A172 (cell line): ENCODE measurements around the gene MIF. TPM values are rescaled to one million over a fixed set of nuclear protein-coding genes. Genes with fewer than 3 reads are reported as not detected.
A peak's percentile ranks its signal among the peaks of the same experiment; 100 is the strongest.
"Not testable (repeated sequence)": the region's sequence is repeated elsewhere in the genome, so short reads cannot be mapped to it uniquely, and the experiment has no call there.

ENCODE experiments used
- DNase-seq: peaks from one replicate; pipeline ENCODE4 v3.0.0-alpha.2; 2015; ENCODE audit warnings: low spot score
- total RNA-seq: library from RNA; depleted of rRNA; stranded (reverse); fragments of >200 nt; shearing (Covaris generic); gene quantifications from 2 replicates; pipeline ENCODE4 v1.2.3, GENCODE V29; 2014; rRNA removed

Gene MIF
- total RNA-seq = 136 and 143 TPM in 2 replicates

DNA sequence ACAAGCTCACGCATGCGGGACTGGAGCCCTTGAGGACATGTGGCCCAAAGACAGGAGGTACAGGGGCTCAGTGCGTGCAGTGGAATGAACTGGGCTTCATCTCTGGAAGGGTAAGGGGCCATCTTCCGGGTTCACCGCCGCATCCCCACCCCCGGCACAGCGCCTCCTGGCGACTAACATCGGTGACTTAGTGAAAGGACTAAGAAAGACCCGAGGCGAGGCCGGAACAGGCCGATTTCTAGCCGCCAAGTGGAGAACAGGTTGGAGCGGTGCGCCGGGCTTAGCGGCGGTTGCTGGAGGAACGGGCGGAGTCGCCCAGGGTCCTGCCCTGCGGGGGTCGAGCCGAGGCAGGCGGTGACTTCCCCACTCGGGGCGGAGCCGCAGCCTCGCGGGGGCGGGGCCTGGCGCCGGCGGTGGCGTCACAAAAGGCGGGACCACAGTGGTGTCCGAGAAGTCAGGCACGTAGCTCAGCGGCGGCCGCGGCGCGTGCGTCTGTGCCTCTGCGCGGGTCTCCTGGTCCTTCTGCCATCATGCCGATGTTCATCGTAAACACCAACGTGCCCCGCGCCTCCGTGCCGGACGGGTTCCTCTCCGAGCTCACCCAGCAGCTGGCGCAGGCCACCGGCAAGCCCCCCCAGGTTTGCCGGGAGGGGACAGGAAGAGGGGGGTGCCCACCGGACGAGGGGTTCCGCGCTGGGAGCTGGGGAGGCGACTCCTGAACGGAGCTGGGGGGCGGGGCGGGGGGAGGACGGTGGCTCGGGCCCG, at the start of gene MIF:
Gene MIF (plus strand): TSS at position 439 of the 765 bp plus-strand sequence. CDS start 92 bp downstream, at position 531.
- DNase-seq = peak; percentile 54

GRCh38 chr22:23844739-23845202, 49.4 kb upstream of the MIF start:
- DNase-seq = no peak

DNA sequence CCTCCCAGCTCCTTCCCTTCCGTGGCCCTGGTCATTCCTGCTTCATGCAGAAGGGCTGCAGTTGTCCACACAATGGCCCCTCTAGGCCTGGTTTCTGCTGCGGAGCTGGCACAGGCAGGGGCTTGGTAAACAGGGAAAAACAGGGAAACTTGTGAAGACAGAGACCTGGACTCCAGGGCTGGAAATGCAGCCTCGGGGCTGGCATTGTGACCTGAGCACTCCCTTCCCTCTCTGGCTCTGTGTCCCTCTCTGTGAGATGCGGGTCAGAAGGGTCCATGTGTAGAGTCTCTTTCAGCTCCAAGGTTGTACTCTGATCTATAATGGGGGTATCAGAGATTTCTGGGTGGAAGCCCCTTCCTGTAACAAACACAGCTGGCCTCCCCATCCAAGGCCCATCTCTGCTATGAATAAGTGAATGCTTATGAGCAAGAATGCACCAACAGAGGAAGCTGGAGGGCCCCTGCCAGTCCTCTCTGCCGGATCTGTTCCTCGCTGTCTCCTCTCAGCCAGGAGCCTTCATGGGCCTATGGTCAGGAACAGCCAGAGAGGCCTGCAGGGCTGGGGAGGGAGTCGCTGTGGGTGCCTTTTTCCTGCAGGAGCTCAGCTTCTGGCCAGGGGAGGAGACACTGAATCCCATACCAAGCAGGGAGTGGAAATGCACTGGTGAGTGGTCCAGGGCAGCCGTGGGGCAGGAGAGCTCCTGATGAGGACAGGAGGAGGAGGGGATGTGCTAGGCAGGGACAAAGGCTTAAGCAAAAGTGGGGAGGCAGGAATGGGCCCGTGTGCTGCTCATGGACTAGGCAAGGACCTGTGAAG, 48.7 kb upstream of the MIF start:
- no peak for DNase-seq

DNA sequence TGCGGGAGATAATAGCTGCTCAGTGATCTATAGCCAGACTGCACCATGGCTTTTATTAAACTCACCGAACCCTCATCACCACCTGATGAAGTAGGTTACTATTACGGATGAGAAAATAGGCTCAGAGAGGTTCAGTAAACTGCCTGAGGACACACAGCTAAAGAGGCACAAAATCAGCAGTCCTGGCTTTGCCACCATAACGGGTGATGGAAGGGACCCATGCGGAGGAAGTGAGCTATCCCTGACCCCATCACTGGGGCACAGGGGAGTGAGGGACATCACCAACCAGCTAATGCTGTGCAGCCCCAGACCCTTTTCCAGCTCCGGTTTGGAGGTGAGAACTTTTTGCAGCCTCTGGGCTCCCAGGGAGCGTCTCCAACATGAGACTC, 48.1 kb upstream of the MIF start:
- no peak for DNase-seq

DNA sequence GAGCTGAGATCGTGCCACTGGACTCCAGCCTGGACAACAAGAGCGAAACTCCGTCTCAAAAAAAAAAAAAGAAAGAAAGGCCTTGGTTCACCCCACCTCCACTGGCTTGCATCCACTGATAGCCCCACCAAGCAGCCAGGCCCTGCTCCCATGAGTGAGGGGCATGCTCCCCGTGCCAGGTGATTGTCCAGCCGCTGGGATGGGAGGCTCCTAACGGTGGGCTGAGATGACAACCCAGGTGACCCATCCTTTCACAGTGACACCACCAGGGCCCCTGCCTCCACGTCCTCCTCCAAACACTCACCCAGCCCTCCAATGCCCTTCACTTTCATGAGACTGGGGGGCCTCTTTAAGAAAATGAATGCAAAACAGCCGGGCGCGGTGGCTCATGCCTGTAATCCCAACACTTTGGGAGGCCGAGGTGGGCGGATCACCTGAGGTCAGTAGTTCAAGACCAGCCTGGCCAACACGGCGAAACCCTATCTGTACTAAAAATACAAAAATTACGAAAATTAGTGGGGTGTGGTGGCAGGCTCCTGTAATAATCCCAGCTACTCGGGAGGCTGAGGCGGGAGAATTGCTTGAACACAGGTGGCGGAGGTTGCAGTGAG, 46.8 kb upstream of the MIF start:
- no peak for DNase-seq

DNA sequence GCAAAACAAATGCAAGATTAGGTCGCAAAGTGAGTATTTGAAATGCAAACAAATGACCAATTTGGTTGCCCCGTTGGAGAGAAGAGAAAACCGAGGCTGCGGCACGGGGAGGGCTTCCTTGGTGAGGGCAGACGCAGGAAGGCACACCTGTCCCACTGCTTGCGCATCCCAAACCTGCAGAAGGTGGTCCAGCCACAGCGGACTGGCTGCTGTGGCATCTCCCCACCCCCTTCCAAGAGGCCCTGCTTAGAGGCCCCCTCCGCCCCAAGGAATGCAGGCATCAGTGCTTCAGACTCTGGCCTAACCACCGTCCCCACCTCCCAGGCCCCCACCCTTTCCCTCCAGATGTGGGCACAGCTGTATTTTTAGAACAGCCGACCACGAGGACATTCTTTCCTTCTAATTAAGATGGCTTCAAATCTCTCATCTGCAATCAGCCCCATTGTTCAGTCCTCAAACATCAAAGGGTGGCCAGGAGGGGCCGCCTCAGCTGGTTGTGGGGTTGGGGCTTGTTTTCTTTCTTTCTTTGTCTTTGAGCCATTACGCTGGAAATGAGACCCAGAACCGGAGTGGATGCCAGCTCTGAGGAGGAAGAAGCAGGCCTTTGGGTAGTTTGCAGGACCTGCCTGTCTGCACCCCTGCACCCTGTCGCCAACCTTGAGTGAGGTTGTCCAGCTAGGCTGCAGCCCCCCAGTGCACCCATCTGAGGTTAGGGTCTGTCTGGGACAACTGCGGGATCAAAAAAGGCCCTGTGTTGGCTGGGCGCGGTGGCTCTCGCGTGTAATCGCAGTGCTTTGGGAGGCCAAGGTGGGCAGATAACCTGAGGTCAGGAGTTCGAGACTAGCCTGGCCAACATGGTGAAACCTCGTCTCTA, 46.0 kb upstream of the MIF start:
- DNase-seq = no peak

GRCh38 chr22:23849009-23850006, 44.9 kb upstream of the MIF start:
- peak; percentile 40 for DNase-seq

DNA sequence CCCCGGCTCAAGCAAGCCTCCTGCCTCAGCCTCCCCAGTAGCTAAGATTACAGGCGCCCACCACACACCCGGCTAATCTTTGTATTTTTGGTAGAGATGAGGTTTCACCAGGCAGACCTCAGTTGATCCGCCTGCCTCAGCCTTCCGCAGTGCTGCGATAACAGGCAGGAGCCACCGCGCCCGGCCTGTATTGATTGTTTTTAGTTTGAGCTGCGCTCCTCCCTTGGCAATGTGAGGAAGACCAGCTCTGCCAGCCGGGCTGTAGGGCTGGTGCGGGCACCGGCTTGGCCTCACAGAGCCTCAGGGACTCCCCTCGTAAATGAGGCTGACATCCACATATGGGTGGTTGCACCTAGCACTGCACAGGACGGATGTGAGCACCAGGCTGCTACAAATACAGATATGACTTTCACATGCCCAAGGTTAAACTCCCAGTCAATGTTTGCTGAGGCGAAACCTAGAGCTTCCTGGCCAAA, 44.0 kb upstream of the MIF start:
- DNase-seq = no peak

DNA sequence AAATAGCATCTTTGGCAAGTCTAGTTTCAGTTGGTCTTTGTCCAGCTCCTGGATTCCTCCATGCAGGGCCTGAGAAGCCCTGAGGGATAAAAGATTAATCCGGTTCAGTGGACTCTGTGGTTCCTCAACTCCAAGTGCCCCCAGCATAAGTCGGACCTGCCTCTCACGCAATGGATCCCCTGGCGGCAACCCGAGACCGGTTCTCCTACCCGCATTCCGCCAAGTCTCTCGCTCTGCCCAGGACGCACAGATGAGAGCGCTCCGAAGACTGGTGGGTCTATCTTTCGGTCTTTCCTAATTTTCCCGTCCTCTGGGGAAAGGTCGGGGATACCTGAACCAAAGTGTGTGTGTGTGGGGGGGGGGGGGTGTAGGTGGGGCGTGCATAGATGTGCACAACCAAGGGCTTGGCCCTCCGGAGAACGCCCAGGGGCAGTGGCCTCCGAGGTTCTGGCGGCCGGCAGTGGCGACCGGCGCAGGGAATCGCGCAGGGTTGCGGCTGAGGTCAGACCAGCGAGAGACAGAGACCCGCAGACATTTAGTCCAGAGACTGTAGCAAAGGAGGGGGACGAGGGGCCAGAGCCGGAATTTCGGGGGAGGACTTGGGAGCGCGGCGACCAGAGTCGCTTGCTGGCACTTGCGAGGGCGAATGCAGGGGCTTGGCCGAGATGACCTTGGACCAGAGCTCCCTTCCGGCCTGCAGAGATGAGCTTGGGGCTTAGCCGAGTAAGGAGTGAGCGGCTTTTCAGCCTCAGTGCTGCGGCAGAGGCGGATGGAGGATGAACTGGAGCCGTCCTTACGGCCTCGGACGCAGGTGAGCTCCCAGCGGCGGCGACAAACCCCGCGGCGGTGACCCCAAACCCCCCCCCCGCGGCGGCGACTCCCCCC, 37.2 kb upstream of the MIF start:
- no peak for DNase-seq

GRCh38 chr22:23857606-23858483, 36.3 kb upstream of the MIF start, which contains the start of gene SLC2A11:
Gene SLC2A11, plus strand, starts transcription at chr22:23857875. Its CDS starts 125 bp downstream, at chr22:23858000.
- peak; percentile 78 for DNase-seq

DNA sequence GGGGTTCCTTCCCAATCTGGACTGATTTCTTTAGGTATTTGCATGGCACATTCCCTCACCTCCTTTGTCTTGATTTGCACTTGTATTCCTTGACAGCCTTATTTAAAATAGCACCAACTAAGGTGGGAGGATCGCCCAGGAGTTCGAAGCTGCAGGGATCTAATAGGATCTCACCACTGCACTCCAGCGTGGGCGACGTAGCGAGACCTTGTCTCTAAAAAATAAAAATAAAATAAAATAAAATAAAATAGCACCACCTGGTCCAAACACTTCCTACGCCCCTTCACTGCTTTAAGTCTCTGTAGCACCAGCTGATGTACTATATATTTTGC, 35.7 kb upstream of the MIF start:
- DNase-seq = no peak

- DNase-seq = no peak
Observed at GRCh38 chr22:23859201-23859600, 35.0 kb upstream of the MIF start.

- DNase-seq = not testable (repeated sequence)
Observed at GRCh38 chr22:23860187-23860586, 34.0 kb upstream of the MIF start.

- DNase-seq = no peak
Observed at GRCh38 chr22:23862103-23862502, 32.1 kb upstream of the MIF start.

- not testable (repeated sequence) for DNase-seq
Observed at GRCh38 chr22:23864499-23865154, 29.6 kb upstream of the MIF start.

GRCh38 chr22:23868580-23868979, 25.6 kb upstream of the MIF start:
- DNase-seq = no peak

GRCh38 chr22:23874871-23875270, 19.3 kb upstream of the MIF start:
- no peak for DNase-seq
